SH-SY5Y (cell line): ENCODE data around the gene RAP1GAP2.

Experiments
- GATA2 ChIP-seq: IDR thresholded peaks from 2 replicates; pipeline ENCODE4 v1.6.1; 2011; ENCODE audit warnings: mild to moderate bottlenecking, low read depth, low read length
- GATA3 ChIP-seq: IDR thresholded peaks from 2 replicates; pipeline ENCODE4 v1.6.1; 2011; ENCODE audit warnings: low read depth, mild to moderate bottlenecking, low read length, moderate library complexity

DNA sequence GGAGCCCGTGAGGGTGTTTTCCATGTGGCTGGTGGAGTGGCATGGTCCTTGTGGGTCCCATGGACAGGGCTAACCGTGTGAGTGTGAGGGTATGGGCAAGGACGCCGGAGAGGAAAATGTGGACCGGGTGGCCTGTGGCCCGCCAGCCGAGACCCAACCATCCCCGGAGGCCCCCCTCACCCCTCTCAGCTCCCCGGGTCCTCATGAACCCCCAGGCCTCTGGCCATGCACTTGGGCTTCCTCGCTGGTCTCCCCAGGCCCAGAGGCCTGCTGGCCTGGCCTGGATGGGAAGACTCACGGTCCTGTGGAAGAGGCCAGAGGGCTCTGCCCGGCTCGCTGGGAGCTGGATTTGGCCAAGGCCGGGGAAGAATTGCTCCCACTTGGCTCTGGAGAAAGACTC is 13.1 kb downstream of the RAP1GAP2 start:
- no peak for TF ChIP-seq GATA3
- no peak for TF ChIP-seq GATA2
